SK-N-SH treated with all-trans-retinoic acid at 6 μM for 48 hours (cell line): ENCODE results near the gene AP3D1.
"Not testable (repeated sequence)": the region's sequence is repeated elsewhere in the genome, so short reads cannot be mapped to it uniquely, and the experiment has no call there.

Experiments used
- ATAC-seq: fragments of 200-7000 bp; cut with Tn5 transposase; 3 replicates; pipeline ENCODE4 v1.9.1; 2020; ENCODE audit warnings: mild to moderate bottlenecking, moderate library complexity
- BACH2 ChIP-seq: fragments of 250-450 bp; sonication (Bioruptor Pico); IDR thresholded peaks from 2 replicates; pipeline ENCODE4 v1.9.0; 2021; ENCODE audit warnings: mild to moderate bottlenecking, borderline replicate concordance
- ESRRG ChIP-seq: fragments of 250-450 bp; sonication (Bioruptor Pico); IDR thresholded peaks from 2 replicates; pipeline ENCODE4 v1.6.1; 2021; ENCODE audit warnings: mild to moderate bottlenecking
- ISL1 ChIP-seq: fragments of 250-450 bp; sonication (Bioruptor Pico); IDR thresholded peaks from 2 replicates; pipeline ENCODE4 v2.1.2; 2022; ENCODE audit warnings: mild to moderate bottlenecking, moderate library complexity
- POU6F1 ChIP-seq: fragments of 250-450 bp; sonication (Bioruptor Pico); IDR thresholded peaks from 2 replicates; pipeline ENCODE4 v1.8.0; 2021; ENCODE audit warnings: low read depth, mild to moderate bottlenecking, moderate library complexity, borderline replicate concordance
- RARB ChIP-seq: fragments of 250-450 bp; sonication (Bioruptor Pico); IDR thresholded peaks from 2 replicates; pipeline ENCODE4 v1.8.0; 2021; ENCODE audit warnings: mild to moderate bottlenecking, moderate library complexity
- TOX ChIP-seq: fragments of 250-450 bp; sonication (Bioruptor Pico); IDR thresholded peaks from 2 replicates; pipeline ENCODE4 v1.8.0; 2021; ENCODE audit warnings: mild to moderate bottlenecking, moderate library complexity, borderline replicate concordance
- ZFP3 ChIP-seq: fragments of 250-450 bp; sonication (Bioruptor Pico); IDR thresholded peaks from 2 replicates; pipeline ENCODE4 v1.5.0; 2020; ENCODE audit warnings: mild to moderate bottlenecking, moderate library complexity
- ZFP30 ChIP-seq: fragments of 450-650 bp; formaldehyde crosslinking; IDR thresholded peaks from 2 replicates; pipeline ENCODE4 v1.5.0; 2022; ENCODE audit warnings: mild to moderate bottlenecking, moderate library complexity
- ZNF565 ChIP-seq: fragments of 450-650 bp; formaldehyde crosslinking; conservative IDR thresholded peaks from 2 replicates; pipeline ENCODE4 v1.5.0; 2020; ENCODE audit warnings: low read depth, mild to moderate bottlenecking, moderate library complexity
- ZNF70 ChIP-seq: fragments of 450-650 bp; formaldehyde crosslinking; IDR thresholded peaks from 2 replicates; pipeline ENCODE4 v1.5.0; 2020; ENCODE audit warnings: mild to moderate bottlenecking, moderate library complexity
- TF ChIP-seq, protein P1 (sequence below): fragments of 250-450 bp; sonication (Bioruptor Pico); IDR thresholded peaks from 2 replicates; pipeline ENCODE4 v1.5.0; 2020; ENCODE audit warnings: mild to moderate bottlenecking, moderate library complexity
- TF ChIP-seq, protein P2 (sequence below): fragments of 250-450 bp; sonication (Bioruptor Pico); IDR thresholded peaks from 2 replicates; pipeline ENCODE4 v1.5.1; 2020; ENCODE audit warnings: low read depth, mild to moderate bottlenecking, moderate library complexity
- TF ChIP-seq, protein P3 (sequence below): fragments of 250-450 bp; sonication (Bioruptor Pico); IDR thresholded peaks from 2 replicates; pipeline ENCODE4 v1.8.0; 2020; ENCODE audit warnings: mild to moderate bottlenecking, moderate library complexity, borderline replicate concordance

Gene AP3D1

DNA sequence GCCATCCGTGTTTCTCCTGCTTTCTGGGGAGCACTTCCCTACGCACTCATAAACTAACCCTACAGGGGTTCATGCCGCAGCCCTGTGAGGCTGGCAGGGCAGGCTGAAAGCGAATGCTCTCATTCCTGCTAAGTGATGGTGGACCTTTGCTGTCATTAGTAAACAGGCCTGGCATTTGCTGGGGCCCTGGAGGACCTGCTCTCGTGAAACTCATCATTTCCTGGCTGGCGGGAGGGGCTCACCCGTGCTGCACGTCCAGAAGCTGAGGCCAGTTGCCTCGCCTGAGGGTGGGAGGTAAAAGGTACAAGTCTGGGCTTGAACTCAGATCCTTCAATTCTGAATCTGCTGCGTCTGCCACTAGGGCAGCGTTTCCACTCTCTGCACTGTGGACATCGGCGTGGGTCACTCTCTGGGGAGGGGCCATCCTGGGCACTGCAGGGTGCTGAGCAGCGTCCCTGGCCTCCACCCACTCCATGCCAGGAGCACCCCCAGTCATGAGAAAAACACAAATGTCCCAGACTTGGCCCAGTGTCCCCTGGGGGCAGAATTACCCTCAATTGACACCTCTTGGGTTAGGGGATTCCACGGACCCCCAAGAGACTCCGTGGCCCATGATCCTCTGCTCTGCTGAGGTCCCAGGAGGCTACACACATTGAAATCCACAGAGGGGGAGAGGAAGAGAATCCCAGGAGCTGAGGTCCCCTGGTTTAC, 62.2 kb downstream of the AP3D1 start:
- peak; percentile 20; the same call in 2 of the 3 replicates for ATAC-seq
- TF ChIP-seq, protein P1, sequence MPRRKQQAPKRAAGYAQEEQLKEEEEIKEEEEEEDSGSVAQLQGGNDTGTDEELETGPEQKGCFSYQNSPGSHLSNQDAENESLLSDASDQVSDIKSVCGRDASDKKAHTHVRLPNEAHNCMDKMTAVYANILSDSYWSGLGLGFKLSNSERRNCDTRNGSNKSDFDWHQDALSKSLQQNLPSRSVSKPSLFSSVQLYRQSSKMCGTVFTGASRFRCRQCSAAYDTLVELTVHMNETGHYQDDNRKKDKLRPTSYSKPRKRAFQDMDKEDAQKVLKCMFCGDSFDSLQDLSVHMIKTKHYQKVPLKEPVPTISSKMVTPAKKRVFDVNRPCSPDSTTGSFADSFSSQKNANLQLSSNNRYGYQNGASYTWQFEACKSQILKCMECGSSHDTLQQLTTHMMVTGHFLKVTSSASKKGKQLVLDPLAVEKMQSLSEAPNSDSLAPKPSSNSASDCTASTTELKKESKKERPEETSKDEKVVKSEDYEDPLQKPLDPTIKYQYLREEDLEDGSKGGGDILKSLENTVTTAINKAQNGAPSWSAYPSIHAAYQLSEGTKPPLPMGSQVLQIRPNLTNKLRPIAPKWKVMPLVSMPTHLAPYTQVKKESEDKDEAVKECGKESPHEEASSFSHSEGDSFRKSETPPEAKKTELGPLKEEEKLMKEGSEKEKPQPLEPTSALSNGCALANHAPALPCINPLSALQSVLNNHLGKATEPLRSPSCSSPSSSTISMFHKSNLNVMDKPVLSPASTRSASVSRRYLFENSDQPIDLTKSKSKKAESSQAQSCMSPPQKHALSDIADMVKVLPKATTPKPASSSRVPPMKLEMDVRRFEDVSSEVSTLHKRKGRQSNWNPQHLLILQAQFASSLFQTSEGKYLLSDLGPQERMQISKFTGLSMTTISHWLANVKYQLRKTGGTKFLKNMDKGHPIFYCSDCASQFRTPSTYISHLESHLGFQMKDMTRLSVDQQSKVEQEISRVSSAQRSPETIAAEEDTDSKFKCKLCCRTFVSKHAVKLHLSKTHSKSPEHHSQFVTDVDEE (CRISPR knock-in tag), result no peak
- TF ChIP-seq ZNF70 (CRISPR knock-in tag) (no peak), ZFP30 (CRISPR knock-in tag) (no peak), POU6F1 (no peak), ISL1 (CRISPR knock-in tag) (no peak), ESRRG (no peak), RARB (CRISPR knock-in tag) (no peak), ZFP3 (CRISPR knock-in tag) (no peak)
- TF ChIP-seq, protein P2, sequence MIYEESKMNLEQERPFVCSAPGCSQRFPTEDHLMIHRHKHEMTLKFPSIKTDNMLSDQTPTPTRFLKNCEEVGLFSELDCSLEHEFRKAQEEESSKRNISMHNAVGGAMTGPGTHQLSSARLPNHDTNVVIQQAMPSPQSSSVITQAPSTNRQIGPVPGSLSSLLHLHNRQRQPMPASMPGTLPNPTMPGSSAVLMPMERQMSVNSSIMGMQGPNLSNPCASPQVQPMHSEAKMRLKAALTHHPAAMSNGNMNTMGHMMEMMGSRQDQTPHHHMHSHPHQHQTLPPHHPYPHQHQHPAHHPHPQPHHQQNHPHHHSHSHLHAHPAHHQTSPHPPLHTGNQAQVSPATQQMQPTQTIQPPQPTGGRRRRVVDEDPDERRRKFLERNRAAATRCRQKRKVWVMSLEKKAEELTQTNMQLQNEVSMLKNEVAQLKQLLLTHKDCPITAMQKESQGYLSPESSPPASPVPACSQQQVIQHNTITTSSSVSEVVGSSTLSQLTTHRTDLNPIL (CRISPR knock-in tag), result no peak

DNA sequence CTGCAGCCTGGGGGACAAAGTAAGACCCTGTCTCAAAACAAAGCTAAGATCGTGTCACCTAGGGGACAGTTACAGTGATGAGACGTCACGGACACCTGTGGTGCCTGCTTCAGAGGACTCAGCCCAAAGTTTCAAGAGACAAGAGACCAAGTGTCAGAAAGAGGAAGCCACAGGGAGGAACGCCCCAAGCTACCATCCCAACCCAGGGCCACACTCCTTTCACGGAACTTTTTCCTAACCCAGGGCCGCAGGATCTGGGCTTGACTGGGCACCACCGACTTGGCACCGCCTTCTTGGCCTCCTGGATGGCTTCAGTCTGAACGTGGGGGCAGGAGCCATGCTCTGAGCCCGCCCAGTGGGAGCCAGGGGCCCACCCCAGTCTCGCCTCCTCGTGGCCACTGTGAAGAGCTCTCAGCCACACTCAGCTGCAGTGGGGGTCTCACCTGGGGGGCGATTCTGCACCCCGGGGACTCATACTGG, 63.7 kb downstream of the AP3D1 start:
- TF ChIP-seq ZFP3 (CRISPR knock-in tag), result no peak
- TF ChIP-seq TOX (CRISPR knock-in tag), result no peak
- TF ChIP-seq ISL1 (CRISPR knock-in tag), result no peak
- no peak for TF ChIP-seq BACH2 (CRISPR knock-in tag)
- TF ChIP-seq, protein P2 (CRISPR knock-in tag), result no peak
- TF ChIP-seq, protein P3, sequence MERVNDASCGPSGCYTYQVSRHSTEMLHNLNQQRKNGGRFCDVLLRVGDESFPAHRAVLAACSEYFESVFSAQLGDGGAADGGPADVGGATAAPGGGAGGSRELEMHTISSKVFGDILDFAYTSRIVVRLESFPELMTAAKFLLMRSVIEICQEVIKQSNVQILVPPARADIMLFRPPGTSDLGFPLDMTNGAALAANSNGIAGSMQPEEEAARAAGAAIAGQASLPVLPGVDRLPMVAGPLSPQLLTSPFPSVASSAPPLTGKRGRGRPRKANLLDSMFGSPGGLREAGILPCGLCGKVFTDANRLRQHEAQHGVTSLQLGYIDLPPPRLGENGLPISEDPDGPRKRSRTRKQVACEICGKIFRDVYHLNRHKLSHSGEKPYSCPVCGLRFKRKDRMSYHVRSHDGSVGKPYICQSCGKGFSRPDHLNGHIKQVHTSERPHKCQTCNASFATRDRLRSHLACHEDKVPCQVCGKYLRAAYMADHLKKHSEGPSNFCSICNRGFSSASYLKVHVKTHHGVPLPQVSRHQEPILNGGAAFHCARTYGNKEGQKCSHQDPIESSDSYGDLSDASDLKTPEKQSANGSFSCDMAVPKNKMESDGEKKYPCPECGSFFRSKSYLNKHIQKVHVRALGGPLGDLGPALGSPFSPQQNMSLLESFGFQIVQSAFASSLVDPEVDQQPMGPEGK (CRISPR knock-in tag), result no peak
- TF ChIP-seq POU6F1, result no peak
- TF ChIP-seq ZNF565 (CRISPR knock-in tag), result no peak
- no peak for ATAC-seq

GRCh38 chr19:2086695-2087620, 64.4 kb downstream of the AP3D1 start:
- not testable (repeated sequence) for ATAC-seq
